ENCODE data around the gene CRCP. TPM values are rescaled to one million over a fixed set of nuclear protein-coding genes. Genes with fewer than 3 reads are reported as not detected.
"Not testable (repeated sequence)": the region's sequence is repeated elsewhere in the genome, so short reads cannot be mapped to it uniquely, and the experiment has no call there.

CRCP gene
- total RNA-seq, 1 donor = 44.9 TPM

DNA sequence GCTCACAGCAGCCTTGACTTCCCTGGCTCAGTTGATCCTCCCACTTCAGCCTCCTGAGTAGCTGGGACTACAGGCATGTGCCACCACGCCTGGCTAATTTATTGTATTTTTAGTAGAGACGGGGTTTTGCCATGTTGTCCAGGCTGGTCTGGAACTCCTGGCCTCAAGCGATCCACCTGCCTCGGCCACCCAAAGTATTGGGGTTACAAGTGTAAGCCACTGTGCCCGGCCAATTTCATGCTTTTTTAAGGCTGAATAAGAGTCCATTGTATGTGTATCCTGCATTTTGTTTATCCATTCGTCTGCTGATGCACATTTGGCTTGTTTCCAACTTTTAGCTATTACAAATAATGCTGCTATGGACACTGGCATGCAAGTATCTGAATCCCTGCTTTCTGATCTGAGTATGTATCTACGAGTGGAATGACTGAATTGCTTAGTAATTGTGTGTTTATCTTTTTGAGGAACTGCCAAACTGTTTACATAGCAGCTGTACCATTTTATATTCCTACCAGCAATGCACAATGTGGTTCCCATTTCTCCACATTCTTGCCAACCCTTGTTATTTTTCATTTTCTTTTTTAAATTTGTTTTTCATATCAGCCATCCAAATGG, 53.2 kb downstream of the CRCP start:
- DNase-seq (ENCODE audit: insufficient read length, low spot score, missing footprints) = peak; percentile 80
- Histone ChIP-seq H3K4me3 (ENCODE audit: insufficient read depth, low read length) (no peak overlapping the region), H3K4me2 (ENCODE audit: insufficient read depth, low read length) (no peak overlapping the region), H3K36me3 (ENCODE audit: insufficient read depth, low read length) (no peaks in the 10 kb centered on the region), H3K9me3 (ENCODE audit: low read depth, low read length) (no peaks in the 10 kb centered on the region), H3K79me2 (ENCODE audit: insufficient read depth, low read length) (no peaks in the 10 kb centered on the region), H3K27me3 (ENCODE audit: insufficient read depth, low read length) (no peaks in the 10 kb centered on the region), H2AFZ (ENCODE audit: low read length) (no peak overlapping the region), H4K20me1 (ENCODE audit: insufficient read depth, low read length) (no peaks in the 10 kb centered on the region), H3K4me1 (ENCODE audit: insufficient read depth, low read length) (peaks cover 10% of the 10 kb centered on the region), H3K27ac (ENCODE audit: low read depth, low read length) (no peak overlapping the region)
- TF ChIP-seq, protein P1, sequence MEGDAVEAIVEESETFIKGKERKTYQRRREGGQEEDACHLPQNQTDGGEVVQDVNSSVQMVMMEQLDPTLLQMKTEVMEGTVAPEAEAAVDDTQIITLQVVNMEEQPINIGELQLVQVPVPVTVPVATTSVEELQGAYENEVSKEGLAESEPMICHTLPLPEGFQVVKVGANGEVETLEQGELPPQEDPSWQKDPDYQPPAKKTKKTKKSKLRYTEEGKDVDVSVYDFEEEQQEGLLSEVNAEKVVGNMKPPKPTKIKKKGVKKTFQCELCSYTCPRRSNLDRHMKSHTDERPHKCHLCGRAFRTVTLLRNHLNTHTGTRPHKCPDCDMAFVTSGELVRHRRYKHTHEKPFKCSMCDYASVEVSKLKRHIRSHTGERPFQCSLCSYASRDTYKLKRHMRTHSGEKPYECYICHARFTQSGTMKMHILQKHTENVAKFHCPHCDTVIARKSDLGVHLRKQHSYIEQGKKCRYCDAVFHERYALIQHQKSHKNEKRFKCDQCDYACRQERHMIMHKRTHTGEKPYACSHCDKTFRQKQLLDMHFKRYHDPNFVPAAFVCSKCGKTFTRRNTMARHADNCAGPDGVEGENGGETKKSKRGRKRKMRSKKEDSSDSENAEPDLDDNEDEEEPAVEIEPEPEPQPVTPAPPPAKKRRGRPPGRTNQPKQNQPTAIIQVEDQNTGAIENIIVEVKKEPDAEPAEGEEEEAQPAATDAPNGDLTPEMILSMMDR (IDR thresholded peaks at IDR 0.05; ENCODE audit: extremely low read depth, low read depth, low read length) = no peak

DNA sequence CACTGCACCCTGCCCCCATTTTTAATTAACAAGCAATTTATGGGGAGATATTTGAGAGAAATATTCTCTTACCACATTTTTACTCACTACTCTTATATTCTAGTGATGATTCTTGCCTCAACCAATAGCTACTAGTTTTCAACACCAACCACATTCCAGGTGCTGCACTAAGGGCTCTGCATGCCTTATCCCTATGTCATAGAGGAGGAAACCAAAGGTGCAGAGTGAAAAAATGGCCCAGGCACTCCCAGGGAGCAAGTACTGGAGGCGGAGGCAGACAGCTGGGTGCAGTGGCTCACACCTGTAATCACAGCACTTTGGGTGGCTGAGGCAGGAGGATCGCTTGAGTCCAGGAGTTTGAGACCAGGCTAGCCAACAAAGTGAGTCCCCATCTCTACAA, 55.0 kb downstream of the CRCP start:
- DNase-seq (ENCODE audit: insufficient read length, low spot score, missing footprints) = no peak
- Histone ChIP-seq H4K20me1 (ENCODE audit: insufficient read depth, low read length) (no peaks in the 10 kb centered on the region), H3K36me3 (ENCODE audit: insufficient read depth, low read length) (no peaks in the 10 kb centered on the region), H3K27ac (ENCODE audit: low read depth, low read length) (no peak overlapping the region), H3K79me2 (ENCODE audit: insufficient read depth, low read length) (no peaks in the 10 kb centered on the region), H3K4me3 (ENCODE audit: insufficient read depth, low read length) (no peak overlapping the region), H3K27me3 (ENCODE audit: insufficient read depth, low read length) (no peaks in the 10 kb centered on the region), H3K4me2 (ENCODE audit: insufficient read depth, low read length) (no peak overlapping the region), H3K4me1 (ENCODE audit: insufficient read depth, low read length) (peaks cover 10% of the 10 kb centered on the region), H3K9me3 (ENCODE audit: low read depth, low read length) (no peaks in the 10 kb centered on the region), H2AFZ (ENCODE audit: low read length) (no peak overlapping the region)
- TF ChIP-seq, protein P1 (IDR thresholded peaks at IDR 0.05; ENCODE audit: extremely low read depth, low read depth, low read length) = no peak

DNA sequence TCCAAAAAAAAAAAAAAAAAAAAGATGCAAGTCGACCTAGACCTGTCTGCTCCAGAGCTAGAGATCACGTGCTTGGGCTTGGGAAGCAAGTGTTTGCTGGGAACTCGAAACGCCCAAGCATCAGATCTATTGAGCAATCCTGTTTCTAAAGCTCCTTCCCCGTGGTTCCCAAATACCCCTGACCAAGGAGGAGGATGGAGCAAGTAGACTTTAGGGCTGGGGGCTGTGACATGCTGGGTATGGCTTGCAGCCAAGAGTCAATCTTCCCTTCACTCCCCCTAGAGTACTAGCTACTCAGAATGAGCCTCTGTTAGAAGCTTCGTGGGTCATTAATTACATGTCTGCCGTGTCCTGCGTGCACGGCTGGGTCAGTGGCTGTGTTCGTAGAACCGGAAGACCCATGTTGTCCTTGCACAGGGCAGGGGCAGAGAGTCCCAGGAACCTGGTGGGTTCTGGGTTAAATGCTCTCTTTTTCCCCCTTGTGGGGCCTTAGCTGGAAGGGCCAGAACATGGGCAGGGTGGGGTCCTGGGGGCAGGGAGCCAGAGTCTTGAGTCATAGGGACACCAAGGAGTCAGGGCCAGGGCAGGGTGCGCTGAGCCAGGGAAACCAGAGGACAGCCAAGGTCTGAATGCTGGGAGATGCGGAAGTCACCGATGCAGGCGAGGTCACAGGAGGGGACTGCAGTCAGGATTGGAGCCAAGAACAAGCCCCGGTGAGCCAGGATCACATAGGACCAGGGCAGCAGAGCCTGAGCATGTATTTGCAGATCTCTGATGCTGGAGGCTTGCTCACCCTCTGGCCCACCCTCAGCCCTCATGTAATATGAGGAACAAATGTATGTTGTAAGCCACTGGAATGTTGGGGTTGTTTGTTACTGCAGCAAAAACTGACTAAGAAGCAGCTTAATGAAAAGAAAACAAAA, 55.9 kb downstream of the CRCP start:
- DNase-seq (ENCODE audit: insufficient read length, low spot score, missing footprints) = peak; percentile 72
- no peak overlapping the region for H3K27ac ChIP-seq (ENCODE audit: low read depth, low read length)

DNA sequence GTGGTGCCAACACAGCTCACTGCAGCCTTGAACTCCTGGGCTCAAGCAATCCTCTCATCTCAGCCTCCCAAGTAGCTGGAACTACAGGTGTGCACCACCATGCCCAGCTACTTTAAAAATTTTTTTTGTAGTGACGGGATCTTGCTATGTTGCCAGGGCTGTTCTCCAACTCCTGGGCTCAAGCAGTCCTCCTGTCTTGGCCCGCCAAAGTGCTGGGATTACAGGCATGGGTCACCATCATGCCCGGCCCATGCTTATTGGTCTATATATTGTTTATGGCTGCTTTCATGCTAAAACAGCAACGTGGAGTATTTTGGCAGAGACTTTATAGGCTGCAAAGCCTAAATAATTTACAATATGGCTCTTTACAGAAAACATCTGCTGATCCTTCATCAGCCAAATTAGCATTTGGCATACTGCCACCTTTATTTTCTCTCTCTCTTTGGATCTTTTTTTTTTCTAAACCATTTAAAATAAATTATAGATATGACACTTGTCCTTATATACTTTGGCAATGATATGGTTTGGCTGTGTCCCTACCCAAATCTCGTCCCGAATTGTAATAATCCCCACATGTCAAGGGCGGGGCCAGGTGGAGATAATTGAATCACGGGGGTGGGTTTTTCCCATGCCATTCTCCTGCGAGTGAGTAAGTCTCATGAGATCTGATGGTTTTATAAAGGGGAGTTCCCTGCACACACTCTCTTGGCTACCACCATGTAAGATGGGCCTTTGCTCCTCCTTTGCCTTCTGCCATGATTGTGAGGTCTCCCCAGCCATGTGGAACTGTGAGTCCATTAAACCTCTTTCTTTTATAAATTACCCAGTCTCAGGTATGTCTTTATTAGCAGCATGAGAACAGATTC, 58.1 kb downstream of the CRCP start:
- DNase-seq (ENCODE audit: insufficient read length, low spot score, missing footprints) = not testable (repeated sequence)

More for the DNA sequence above, 55.9 kb downstream of the CRCP start:
- TF ChIP-seq, protein P1 (IDR thresholded peaks at IDR 0.05; ENCODE audit: extremely low read depth, low read depth, low read length) = no peak
- peaks cover 10% of the 10 kb centered on the region for H3K4me1 ChIP-seq (ENCODE audit: insufficient read depth, low read length)
- H3K36me3 ChIP-seq (ENCODE audit: insufficient read depth, low read length) = no peaks in the 10 kb centered on the region
- peak overlapping the region; percentile 8 for H3K4me2 ChIP-seq (ENCODE audit: insufficient read depth, low read length)
- no peaks in the 10 kb centered on the region for H3K9me3 ChIP-seq (ENCODE audit: low read depth, low read length)
- H4K20me1 ChIP-seq (ENCODE audit: insufficient read depth, low read length) = no peaks in the 10 kb centered on the region
- peak overlapping the region; percentile 13 for H3K4me3 ChIP-seq (ENCODE audit: insufficient read depth, low read length)
- no peaks in the 10 kb centered on the region for H3K27me3 ChIP-seq (ENCODE audit: insufficient read depth, low read length)
- no peaks in the 10 kb centered on the region for H3K79me2 ChIP-seq (ENCODE audit: insufficient read depth, low read length)
- H2AFZ ChIP-seq (ENCODE audit: low read length) = peak overlapping the region; percentile 44

More for the DNA sequence above, 58.1 kb downstream of the CRCP start:
- H3K4me1 ChIP-seq (ENCODE audit: insufficient read depth, low read length); H3K4me2 ChIP-seq (ENCODE audit: insufficient read depth, low read length); H3K9me3 ChIP-seq (ENCODE audit: low read depth, low read length); H3K27me3 ChIP-seq (ENCODE audit: insufficient read depth, low read length); H3K79me2 ChIP-seq (ENCODE audit: insufficient read depth, low read length); H3K36me3 ChIP-seq (ENCODE audit: insufficient read depth, low read length); H3K27ac ChIP-seq (ENCODE audit: low read depth, low read length); H3K4me3 ChIP-seq (ENCODE audit: insufficient read depth, low read length); H2AFZ ChIP-seq (ENCODE audit: low read length); H4K20me1 ChIP-seq (ENCODE audit: insufficient read depth, low read length): not testable (repeated sequence)

Data from osteoblast (primary cell).